ENCODE data around the gene SOX6. TPM values are rescaled to one million over a fixed set of nuclear protein-coding genes. Genes with fewer than 3 reads are reported as not detected.

The SOX6 gene
- total RNA-seq, 2 experiments from 2014 or later: 0.21 TPM; not detected in 1

DNA sequence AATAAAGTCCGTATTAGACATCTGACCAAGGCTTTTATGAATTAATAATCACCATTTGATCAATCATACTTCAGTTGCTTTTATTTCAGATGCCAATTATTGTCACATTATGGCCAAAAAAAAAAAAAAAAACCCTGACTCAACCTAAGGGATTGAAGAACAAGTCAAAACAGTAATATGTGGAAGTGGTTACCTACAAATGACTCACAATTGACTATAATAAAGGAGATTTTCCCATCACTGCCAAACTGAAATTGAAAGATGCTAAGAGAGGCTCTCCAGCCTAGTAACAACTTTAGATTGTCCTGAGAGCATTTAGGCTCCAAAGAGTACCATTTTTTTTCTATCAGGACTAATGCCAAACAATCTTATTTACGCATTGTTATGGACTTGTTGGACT, 35.2 kb downstream of the SOX6 start:
- H3K4me1 Mint-ChIP-seq: no peaks in the 10 kb centered on the region
- CTCF ChIA-PET: no interaction called here
- H3K9me3 Mint-ChIP-seq (ENCODE audit: low read depth): peaks cover 4% of the 10 kb centered on the region
- no peaks in the 10 kb centered on the region for H3K36me3 Mint-ChIP-seq
- H3K27me3 Mint-ChIP-seq: no peaks in the 10 kb centered on the region
- H3K27ac Mint-ChIP-seq: no peak overlapping the region
- ATAC-seq (no peak), DNase-seq (no peak)
- no peak overlapping the region for H3K4me3 Mint-ChIP-seq

DNA sequence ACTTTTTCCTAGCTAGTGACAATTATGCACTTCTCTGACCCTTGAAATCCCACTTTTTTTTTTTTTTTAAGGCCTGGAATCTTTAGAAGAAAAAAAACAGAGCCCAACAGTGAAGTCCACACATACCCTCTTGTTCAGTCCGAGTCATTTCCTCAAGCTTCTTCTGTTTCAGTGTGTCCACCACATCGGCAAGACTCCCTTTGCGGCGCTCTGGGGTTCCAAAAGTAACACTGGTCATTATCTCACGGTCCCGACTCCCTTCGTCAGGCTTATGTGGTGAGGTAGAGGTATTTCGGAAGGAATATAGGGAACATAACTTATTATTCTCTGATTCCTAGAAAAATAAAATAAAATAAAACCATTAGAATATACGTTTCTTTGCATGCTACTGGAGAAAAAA, 38.0 kb downstream of the SOX6 start:
- no peak for DNase-seq
- CTCF ChIA-PET: no interaction called here
- H3K9me3 Mint-ChIP-seq (ENCODE audit: low read depth): peaks cover 3% of the 10 kb centered on the region

GRCh38 chr11:16317712-16318111, 38.6 kb downstream of the SOX6 start:
- ATAC-seq: no peak
- H3K36me3 Mint-ChIP-seq: no peaks in the 10 kb centered on the region
- H3K27ac Mint-ChIP-seq: no peak overlapping the region
- no peak overlapping the region for H3K4me3 Mint-ChIP-seq
- CTCF ChIA-PET: no interaction called here
- H3K27me3 Mint-ChIP-seq: no peaks in the 10 kb centered on the region
- H3K4me1 Mint-ChIP-seq: no peaks in the 10 kb centered on the region
- peaks cover 3% of the 10 kb centered on the region for H3K9me3 Mint-ChIP-seq (ENCODE audit: low read depth)
- no peak for DNase-seq

More for the DNA sequence above, 38.0 kb downstream of the SOX6 start:
- H3K27me3 Mint-ChIP-seq: no peaks in the 10 kb centered on the region
- no peaks in the 10 kb centered on the region for H3K4me1 Mint-ChIP-seq
- no peak for ATAC-seq
- H3K27ac Mint-ChIP-seq: no peak overlapping the region
- H3K4me3 Mint-ChIP-seq: no peak overlapping the region
- no peaks in the 10 kb centered on the region for H3K36me3 Mint-ChIP-seq

GRCh38 chr11:16313846-16314245, 42.5 kb downstream of the SOX6 start:
- Mint-ChIP-seq H3K27ac (no peak overlapping the region), H3K27me3 (no peaks in the 10 kb centered on the region)
- ATAC-seq: no peak

DNA sequence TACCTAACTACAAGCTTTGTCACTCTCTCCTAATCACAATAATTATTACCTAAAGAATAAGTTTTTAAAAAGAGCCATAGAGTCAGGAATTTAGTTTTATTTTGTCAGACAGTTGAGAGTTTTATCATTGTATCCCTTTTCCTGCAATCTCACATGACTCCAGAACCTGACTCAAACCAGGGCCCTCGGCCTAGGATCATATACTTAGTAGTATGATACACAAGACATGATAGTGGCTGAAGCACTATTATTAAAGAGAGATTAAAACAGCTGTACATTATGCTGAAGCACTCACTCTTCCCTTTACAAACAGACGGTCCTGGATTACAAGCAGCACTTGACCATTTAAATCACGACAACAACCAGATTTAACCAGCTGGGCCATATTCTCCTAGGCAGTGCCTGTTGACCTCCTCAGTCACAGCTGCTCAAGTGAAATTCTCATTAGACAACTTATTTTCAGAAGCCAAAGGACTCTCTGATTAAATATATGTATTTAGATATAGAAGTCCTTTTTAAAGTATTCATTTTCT, 44.0 kb downstream of the SOX6 start:
- CTCF ChIA-PET: no interaction called here
- Mint-ChIP-seq H3K4me1 (no peaks in the 10 kb centered on the region), H3K36me3 (no peaks in the 10 kb centered on the region), H3K4me3 (no peak overlapping the region), H3K9me3 (ENCODE audit: low read depth) (peaks cover 6% of the 10 kb centered on the region), H3K27me3 (no peaks in the 10 kb centered on the region), H3K27ac (no peak overlapping the region)
- ATAC-seq (no peak), DNase-seq (no peak)

More at GRCh38 chr11:16313846-16314245, 42.5 kb downstream of the SOX6 start:
- H3K36me3 Mint-ChIP-seq: no peaks in the 10 kb centered on the region
- CTCF ChIA-PET: no interaction called here
- H3K9me3 Mint-ChIP-seq (ENCODE audit: low read depth): peaks cover 3% of the 10 kb centered on the region
- no peak overlapping the region for H3K4me3 Mint-ChIP-seq
- no peak for DNase-seq
- H3K4me1 Mint-ChIP-seq: no peaks in the 10 kb centered on the region

DNA sequence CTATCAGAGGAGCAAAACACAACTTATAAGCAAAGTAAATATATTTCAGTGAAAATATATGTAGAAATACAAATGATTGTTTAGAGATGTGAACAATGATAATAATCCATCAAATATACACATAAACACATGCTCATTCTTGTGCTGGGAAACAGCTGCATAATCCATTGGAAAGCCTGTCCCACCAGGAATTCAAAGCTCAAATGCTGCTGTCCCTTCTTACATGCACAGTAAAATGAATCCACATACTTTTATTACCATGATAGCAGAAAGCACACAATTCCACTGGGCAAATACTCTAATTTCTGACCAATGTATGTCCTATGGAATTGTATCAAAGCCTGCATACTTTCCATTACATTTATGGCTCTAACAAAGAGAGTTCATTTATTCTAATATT, 44.5 kb downstream of the SOX6 start:
- no peaks in the 10 kb centered on the region for H3K27me3 Mint-ChIP-seq
- H3K4me3 Mint-ChIP-seq: no peak overlapping the region
- peaks cover 6% of the 10 kb centered on the region for H3K9me3 Mint-ChIP-seq (ENCODE audit: low read depth)
- ATAC-seq (no peak), DNase-seq (no peak)
- H3K4me1 Mint-ChIP-seq: no peaks in the 10 kb centered on the region
- CTCF ChIA-PET: no interaction called here
- no peak overlapping the region for H3K27ac Mint-ChIP-seq
- H3K36me3 Mint-ChIP-seq: no peaks in the 10 kb centered on the region

DNA sequence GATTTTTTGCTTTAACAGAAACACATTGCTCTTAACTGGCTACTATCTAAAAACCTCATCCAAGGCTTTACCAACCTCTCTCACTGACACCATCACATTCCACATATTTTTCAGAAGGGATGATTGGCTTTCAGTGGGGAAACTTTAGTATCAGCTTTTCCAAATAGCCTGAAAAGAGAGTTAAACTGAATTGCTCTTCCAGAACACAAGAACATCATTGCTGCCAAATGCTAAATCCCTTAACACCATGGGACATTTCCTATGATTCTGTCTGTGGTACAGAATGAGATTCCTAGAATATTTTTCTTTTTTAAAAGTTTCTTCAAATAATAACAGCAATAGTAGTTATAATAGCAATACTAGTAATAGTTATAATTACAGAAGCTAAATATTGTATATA, 45.4 kb downstream of the SOX6 start:
- Mint-ChIP-seq H3K4me1 (no peaks in the 10 kb centered on the region), H3K27me3 (no peaks in the 10 kb centered on the region), H3K36me3 (no peaks in the 10 kb centered on the region), H3K4me3 (no peak overlapping the region), H3K27ac (no peak overlapping the region), H3K9me3 (ENCODE audit: low read depth) (peaks cover 7% of the 10 kb centered on the region)
- ATAC-seq: no peak
- DNase-seq: no peak
- CTCF ChIA-PET: no interaction called here

GRCh38 chr11:16309226-16309625, 47.1 kb downstream of the SOX6 start:
- CTCF ChIA-PET: no interaction called here
- no peak for DNase-seq
- H3K4me1 Mint-ChIP-seq: no peaks in the 10 kb centered on the region
- H3K27ac Mint-ChIP-seq: no peak overlapping the region
- no peak overlapping the region for H3K4me3 Mint-ChIP-seq
- no peak for ATAC-seq
- H3K27me3 Mint-ChIP-seq: no peaks in the 10 kb centered on the region
- peaks cover 8% of the 10 kb centered on the region for H3K9me3 Mint-ChIP-seq (ENCODE audit: low read depth)
- H3K36me3 Mint-ChIP-seq: no peaks in the 10 kb centered on the region

GRCh38 chr11:16301462-16301861, 54.9 kb downstream of the SOX6 start:
- ATAC-seq (no peak), DNase-seq (no peak)
- no peaks in the 10 kb centered on the region for H3K27me3 Mint-ChIP-seq
- no peak overlapping the region for H3K27ac Mint-ChIP-seq
- CTCF ChIA-PET: no interaction called here
- no peaks in the 10 kb centered on the region for H3K36me3 Mint-ChIP-seq
- no peaks in the 10 kb centered on the region for H3K4me1 Mint-ChIP-seq
- H3K9me3 Mint-ChIP-seq (ENCODE audit: low read depth): peaks cover 10% of the 10 kb centered on the region
- H3K4me3 Mint-ChIP-seq: no peak overlapping the region

DNA sequence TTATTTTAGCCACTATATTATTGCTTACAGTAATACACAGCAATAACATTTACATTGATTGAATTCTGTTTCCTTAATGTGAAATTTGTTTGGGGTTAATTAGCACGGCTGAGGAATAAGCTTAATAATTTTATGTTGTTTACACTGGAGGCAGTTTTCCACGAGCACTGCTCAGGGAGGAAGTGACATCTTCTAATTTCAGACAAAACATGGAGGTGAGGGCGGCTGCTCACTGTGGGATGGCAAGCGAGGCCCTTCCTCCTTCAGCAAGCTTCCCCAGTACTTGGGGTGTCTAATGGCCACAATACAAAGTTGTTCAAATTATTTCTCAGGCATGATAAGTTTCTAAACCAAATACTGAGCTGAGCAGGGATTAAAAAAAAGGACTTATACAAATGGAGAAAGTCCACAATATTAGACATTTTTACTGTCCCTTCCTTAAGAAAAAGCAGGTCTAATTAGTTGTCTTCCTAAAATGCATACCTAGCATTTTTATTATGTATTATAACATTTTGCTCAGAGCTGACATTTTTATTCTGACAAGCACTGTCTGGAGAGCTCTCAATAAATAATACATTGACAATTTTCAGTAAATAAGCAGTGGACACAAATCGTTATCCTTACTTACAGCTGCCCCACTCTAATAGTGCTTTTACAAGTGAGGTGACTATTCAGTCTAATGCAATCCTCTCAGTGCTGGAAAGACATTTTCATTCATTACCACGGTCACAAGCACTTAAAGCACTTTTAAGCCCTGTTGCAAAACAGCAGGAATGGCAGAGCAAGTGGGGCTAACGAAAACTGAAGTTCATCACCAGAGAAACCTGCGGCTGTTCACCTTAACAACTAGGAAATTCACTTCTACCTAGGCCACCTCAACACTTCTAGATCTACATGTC, 56.2 kb downstream of the SOX6 start:
- Mint-ChIP-seq H3K4me1 (no peaks in the 10 kb centered on the region), H3K4me3 (no peak overlapping the region), H3K9me3 (ENCODE audit: low read depth) (peaks cover 10% of the 10 kb centered on the region), H3K36me3 (no peaks in the 10 kb centered on the region), H3K27ac (no peak overlapping the region), H3K27me3 (no peaks in the 10 kb centered on the region)
- no peak for DNase-seq
- no peak for ATAC-seq
- CTCF ChIA-PET: no interaction called here

DNA sequence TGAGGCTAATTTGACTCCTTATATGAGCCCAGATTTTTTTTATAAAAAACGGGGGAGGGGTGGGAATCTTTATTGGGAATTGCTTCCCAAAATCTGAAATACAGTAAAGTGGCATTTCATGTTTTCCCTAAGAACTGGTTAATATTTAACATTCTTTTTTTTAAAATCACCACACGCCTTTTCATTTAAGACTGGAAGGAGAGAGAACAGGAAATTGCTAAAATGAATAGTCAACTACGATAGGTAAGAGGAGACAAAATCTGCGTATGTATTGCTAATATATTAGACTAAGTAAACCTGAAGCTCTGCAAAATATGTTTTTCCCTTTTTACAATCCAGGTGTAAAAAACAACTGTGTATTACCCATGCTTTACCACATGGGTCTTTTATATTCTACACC, 57.0 kb downstream of the SOX6 start:
- ATAC-seq: no peak
- Mint-ChIP-seq H3K27ac (no peak overlapping the region), H3K9me3 (ENCODE audit: low read depth) (peaks cover 10% of the 10 kb centered on the region), H3K4me3 (no peak overlapping the region), H3K27me3 (no peaks in the 10 kb centered on the region), H3K4me1 (no peaks in the 10 kb centered on the region), H3K36me3 (no peaks in the 10 kb centered on the region)
- CTCF ChIA-PET: no interaction called here
- DNase-seq: no peak

DNA sequence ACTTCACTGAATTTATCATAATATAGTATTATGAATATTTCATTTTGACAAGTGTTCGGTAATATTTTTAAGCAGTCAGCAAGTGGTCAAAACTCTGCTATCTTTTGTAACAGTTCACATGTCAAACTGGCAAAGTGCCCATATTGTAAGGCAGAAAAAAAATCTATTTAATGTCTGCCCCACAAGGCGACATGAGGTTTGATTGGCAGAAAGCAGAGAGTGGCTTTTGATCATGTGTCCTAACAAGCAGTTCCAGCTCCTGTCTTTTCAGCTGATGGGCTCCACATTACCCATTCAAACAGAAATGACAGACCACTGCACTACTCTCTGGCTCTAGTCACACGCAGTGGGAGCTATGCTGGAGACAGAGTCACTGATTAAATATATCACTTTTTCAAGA, 59.0 kb downstream of the SOX6 start:
- H3K4me3 Mint-ChIP-seq: no peak overlapping the region
- H3K36me3 Mint-ChIP-seq: no peaks in the 10 kb centered on the region
- DNase-seq: no peak
- ATAC-seq: no peak
- H3K4me1 Mint-ChIP-seq: no peaks in the 10 kb centered on the region
- no peaks in the 10 kb centered on the region for H3K27me3 Mint-ChIP-seq
- H3K27ac Mint-ChIP-seq: no peak overlapping the region
- H3K9me3 Mint-ChIP-seq (ENCODE audit: low read depth): peaks cover 7% of the 10 kb centered on the region
- CTCF ChIA-PET: no interaction called here

DNA sequence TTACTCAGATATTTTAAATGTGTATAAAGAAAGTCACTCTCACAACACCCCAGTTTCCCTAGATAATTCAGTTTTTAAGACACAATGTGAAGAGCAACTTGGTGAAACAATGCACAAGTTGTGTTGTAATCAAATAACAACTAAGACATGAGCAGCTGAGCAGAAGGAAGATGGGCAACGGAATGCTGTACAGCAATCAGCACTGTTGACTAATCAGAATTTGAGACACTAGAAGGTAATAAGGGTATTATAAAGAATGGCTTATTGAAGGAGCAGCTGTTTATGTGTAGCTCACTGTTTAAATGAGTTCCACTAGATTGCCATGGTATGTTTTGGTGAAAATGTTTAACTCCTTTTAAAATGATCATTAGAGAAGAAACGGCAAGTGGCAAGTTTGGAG, 60.1 kb downstream of the SOX6 start:
- Mint-ChIP-seq H3K27me3 (no peaks in the 10 kb centered on the region), H3K4me3 (no peak overlapping the region), H3K27ac (no peak overlapping the region), H3K36me3 (no peaks in the 10 kb centered on the region), H3K4me1 (no peaks in the 10 kb centered on the region), H3K9me3 (ENCODE audit: low read depth) (peaks cover 2% of the 10 kb centered on the region)
- ATAC-seq (no peak), DNase-seq (no peak)
- CTCF ChIA-PET: no interaction called here

- ATAC-seq: no peak
- H3K27me3 Mint-ChIP-seq: no peaks in the 10 kb centered on the region
- H3K36me3 Mint-ChIP-seq: no peaks in the 10 kb centered on the region
- H3K4me3 Mint-ChIP-seq: no peak overlapping the region
- no peak overlapping the region for H3K27ac Mint-ChIP-seq
- DNase-seq: no peak
- H3K4me1 Mint-ChIP-seq: no peaks in the 10 kb centered on the region
- CTCF ChIA-PET: no interaction called here
- peaks cover 2% of the 10 kb centered on the region for H3K9me3 Mint-ChIP-seq (ENCODE audit: low read depth)
Observed at GRCh38 chr11:16295592-16295991, 60.8 kb downstream of the SOX6 start.

Measured in activated CD8-positive, alpha-beta memory T cell treated with anti-CD3 and anti-CD28 coated beads, Interleukin-2, amount 10 ng/mL, durations not matched to agents 7 days and 5 days (primary cell).